GM19025 (cell line): ENCODE results near the gene UQCR10.
"Not testable (repeated sequence)": the region's sequence is repeated elsewhere in the genome, so short reads cannot be mapped to it uniquely, and the experiment has no call there.

Experiments used
- ATAC-seq: cut with Tn5 transposase; IDR thresholded peaks from one replicate; pipeline ENCODE4 v1.9.1; 2021; ENCODE audit warnings: mild to moderate bottlenecking, low read depth, moderate library complexity; ENCODE audit not compliant: unreplicated experiment

Gene UQCR10

DNA sequence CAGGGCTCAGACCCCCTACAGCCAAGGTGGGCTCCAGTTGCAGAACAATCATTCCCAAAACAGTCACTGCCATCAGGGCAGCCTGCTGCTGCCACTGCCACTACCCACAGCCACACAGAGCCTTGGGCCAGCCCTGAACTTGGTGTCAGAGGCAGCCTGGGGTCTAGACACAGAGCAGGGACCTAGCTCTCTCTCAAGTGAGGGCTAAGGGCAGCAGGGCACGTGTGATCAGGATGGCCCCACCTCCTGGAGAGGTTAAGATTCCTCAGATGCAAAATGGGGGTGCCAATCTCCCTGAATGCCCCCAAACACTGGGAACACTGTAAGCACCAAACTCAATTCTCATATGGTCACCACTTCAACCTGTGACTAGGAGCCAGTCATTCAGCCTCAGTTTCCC, 31.8 kb upstream of the UQCR10 start:
- no peak for ATAC-seq

GRCh38 chr22:29737251-29738117, 29.7 kb upstream of the UQCR10 start:
- ATAC-seq: no peak

DNA sequence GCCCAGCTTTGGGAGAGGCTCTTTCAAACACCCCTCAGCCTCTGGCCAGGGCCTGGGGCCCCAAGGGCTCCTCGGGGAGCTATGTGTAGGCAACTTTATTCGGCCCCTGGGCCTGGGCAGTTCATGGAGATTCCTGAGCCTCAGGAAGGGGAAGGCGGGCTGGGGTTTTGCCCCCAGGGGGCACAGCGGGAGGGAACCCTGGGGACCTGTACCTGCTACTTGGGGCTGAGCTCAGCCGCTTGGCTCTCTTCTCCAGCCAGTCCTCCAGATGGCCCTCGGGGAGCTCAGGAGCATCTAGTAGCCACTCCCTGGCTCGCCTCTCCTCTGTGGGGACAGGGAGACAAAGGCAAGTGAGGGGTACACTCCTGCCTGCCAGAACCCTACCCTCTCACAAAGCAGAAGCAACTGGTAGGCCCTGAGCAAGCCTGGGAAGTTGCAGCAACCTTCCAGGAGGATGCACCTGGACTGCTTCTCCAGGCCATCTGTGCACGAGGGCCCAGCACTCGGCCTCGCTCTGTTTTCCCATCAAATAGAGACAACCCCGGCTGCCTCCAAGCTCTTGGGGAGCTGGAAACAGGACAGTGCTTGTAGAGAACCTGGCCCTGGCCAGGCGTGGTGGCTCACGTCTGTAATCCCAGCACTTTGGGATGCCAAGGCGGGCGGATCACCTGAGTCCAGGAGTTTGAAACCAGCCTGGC, 28.9 kb upstream of the UQCR10 start:
- ATAC-seq: no peak

GRCh38 chr22:29739346-29739875, 27.8 kb upstream of the UQCR10 start:
- ATAC-seq: no peak

DNA sequence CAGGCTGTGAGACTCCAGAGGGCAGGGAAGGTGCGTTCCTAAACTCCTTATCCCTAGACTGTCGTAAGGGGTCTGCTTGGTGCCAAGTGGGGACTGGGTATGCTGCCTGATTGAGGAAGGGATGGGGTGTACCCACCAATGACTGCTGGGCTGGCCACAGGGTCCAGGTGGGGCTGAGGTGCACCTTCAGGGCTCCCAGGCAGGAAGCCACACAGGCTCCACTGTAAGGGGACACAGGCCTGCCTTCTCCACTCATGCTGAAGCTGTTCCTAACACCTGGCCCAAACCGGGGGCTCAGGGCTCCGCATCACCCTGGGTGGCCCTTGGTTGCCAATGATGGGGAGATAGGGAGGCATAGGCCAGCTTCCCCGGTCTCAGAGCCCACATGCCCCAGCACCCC, 27.0 kb upstream of the UQCR10 start:
- no peak for ATAC-seq

DNA sequence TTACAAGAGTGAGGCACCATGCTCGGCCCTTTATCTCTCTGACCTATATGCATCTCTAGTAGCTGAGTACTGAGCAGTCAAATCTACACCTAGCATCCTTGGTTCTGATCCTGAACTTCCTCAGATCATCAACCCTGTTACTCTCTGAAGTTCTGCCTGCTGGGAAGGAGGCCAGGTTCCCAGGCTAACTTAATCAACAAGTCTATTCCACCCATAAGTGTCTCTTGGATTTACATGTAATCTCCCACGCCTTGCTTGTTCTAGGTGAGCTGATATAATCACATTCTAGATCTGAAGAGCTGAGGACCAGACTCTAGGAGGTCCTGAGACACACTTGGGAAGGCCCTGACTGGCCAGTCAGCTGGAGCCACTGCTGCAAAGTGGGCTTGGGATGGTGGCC, 25.2 kb upstream of the UQCR10 start:
- ATAC-seq: no peak

- ATAC-seq: no peak
These were observed 24.8 kb upstream of the UQCR10 start for GRCh38 chr22:29742326-29742725.

GRCh38 chr22:29744902-29745301, 22.3 kb upstream of the UQCR10 start:
- ATAC-seq: no peak

DNA sequence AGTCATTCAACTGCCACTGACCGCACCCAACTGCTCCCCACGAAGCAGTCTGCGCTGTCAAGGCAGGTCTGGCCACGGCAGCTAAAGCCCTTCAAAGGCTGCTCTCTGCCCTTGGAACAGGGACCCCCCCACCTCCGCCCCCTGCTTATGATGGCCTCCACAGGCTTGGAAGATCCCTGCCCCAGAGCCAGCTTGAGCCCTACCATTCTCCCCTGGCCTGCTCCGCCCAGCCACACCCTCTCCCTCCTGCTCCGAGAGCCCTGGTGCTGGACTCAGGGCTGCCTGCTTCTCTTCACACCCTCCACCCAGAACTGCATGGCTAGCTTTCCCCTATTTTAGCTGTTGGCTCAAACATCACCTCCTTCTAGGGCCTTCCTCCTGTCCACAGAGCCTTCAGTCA, 19.3 kb upstream of the UQCR10 start:
- no peak for ATAC-seq

DNA sequence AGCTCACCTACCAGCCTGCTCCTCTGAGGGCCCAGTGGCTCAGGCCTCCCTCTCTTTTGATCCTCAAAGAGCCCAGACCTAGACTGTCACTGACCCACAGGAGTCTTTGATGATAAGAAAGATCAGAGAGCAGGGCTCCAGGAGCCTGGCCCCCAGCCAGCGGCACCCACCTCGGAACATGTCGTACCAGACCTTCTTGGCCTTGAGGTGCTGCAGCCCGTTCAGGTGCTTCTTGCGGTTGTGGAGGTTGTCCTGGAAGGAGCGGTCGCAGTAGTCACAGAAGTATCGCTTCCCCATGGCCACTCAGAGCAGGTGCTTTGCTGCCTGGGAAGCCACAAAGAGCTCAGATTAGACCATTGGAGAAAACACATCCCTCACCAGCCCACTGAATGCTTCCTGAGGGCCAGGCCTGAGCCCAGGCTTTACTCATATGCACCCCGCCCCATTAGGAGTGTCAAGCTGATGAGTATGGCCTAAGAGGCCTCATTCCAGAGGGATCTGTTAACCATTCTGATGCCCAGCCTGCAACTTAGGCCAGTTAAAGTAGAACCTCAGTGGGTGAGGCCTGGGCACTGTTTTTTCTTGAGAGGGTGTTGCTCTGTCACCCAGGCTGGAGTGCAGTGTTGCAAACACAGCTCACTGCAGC, 18.8 kb upstream of the UQCR10 start:
- no peak for ATAC-seq

GRCh38 chr22:29750029-29750428, 17.1 kb upstream of the UQCR10 start:
- ATAC-seq: no peak

GRCh38 chr22:29750559-29751538, 16.3 kb upstream of the UQCR10 start:
- no peak for ATAC-seq

- ATAC-seq: no peak
These were observed 15.5 kb upstream of the UQCR10 start for GRCh38 chr22:29751669-29752068.

DNA sequence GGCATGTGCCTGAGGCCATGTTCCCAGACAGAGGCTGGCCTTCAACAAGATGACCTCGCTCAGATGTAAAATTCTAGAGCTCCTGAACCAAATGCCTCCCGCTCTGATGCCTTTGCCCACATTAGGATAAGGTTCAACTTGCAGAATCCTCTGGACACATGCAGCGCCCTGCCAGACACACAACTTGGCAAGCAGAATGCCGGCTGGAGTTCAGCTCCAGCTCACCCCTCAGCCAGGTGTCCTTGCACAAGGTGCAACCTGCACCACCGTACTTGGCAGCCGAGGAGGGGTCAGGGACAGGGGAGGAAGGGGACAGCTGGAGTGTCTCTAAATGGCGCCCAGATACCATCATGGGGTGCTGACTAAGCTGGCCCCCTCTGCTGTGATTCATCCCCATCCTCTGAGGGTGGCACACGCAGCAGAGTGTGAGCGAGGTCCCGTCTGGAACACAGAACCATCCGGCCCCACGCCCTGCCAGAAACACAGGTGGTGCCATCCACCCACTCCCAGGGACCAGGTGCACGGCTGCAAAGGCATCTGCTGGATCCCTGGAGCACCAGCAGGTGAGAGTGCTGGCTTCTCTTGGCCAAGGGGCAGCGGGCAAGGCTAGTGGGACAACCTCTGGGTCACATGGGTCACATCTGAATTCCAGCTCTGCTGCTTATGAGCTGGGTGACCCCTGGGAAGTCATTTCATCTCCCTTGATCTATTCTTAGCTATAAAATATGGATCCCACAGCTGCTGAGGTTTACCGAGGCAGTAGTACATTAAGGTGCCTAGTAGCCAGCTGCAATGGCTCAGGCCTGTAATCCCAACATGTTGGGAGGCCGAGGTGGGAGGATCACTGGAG, 13.1 kb upstream of the UQCR10 start:
- no peak for ATAC-seq

GRCh38 chr22:29754658-29755395, 12.3 kb upstream of the UQCR10 start:
- not testable (repeated sequence) for ATAC-seq

DNA sequence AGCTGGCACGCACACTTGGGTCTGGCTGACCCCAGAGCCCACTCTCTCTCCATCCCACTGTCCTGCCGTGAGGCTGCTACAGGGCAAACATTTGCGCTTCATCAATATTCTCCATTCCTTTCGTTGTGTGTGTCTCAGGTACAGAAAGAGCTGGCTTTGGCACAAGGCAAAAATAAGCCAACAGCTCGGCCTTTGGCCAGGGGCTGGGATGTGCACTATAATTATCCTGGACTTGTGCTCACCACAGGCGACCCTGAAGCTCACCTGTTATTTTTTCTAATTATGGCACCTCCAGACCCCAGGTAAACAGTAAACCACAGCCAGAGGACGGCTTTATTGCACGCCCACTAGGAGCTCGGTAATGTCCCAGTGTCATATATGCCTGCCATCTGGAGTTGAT, 11.3 kb upstream of the UQCR10 start:
- ATAC-seq: no peak

DNA sequence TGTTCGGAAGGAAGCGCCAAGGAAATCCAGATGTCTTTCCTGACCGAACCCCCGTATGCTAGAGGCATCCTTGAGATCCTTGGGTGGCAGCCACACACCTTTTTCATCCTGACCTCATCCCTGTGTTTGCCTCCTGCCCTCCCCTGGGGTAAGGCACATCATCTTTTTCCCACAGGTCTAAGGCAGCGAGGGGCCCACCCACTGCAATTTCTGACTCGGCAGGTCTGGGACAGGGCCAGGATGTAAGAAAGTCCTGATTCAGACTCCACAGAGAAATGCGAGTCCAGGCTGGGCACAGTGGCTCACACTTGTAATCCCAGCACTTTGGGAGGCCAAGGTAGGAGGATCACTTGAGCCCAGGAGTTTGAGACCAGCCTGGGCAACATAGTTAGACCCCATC, 10.8 kb upstream of the UQCR10 start:
- ATAC-seq: no peak

GRCh38 chr22:29757096-29757495, 10.1 kb upstream of the UQCR10 start:
- no peak for ATAC-seq
